OCI-LY3 (cell line): ENCODE measurements around the gene SC5D.
A peak's percentile ranks its signal among the peaks of the same experiment; 100 is the strongest.

Experiments
- H2AFZ ChIP-seq: fragments of 200-600, 300-600 bp; shearing (Covaris generic); 2 replicates; pipeline ENCODE4 v1.6.0; 2014; ENCODE audit warnings: antibody characterized with exemption, low read depth, low read length
- H3K27ac ChIP-seq: fragments of 200-600, 300-600 bp; sonication (generic); 2 replicates; pipeline ENCODE4 v1.5.1; 2014; ENCODE audit warnings: mild to moderate bottlenecking, low read length, moderate library complexity, mixed read lengths
- H3K27me3 ChIP-seq: fragments of 200-600, 300-600 bp; sonication (generic); 2 replicates; pipeline ENCODE4 v1.6.1; 2014; ENCODE audit warnings: low read depth, low read length, mixed read lengths
- H3K36me3 ChIP-seq: fragments of 200-600, 300-600 bp; sonication (generic); replicated peaks from 2 replicates; pipeline ENCODE3; 2014; ENCODE audit warnings: low read depth, low read length, mixed read lengths
- H3K4me1 ChIP-seq: fragments of 300-600, 200-600 bp; sonication (generic); 2 replicates; pipeline ENCODE4 v1.6.1; 2014; ENCODE audit warnings: low read length, mixed read lengths
- H3K4me2 ChIP-seq: fragments of 200-600, 300-600 bp; sonication (generic); 2 replicates; pipeline ENCODE4 v1.6.1; 2014; ENCODE audit warnings: low read length, mixed read lengths
- H3K4me3 ChIP-seq: fragments of 300-600, 200-600 bp; sonication (generic); 2 replicates; pipeline ENCODE4 v1.5.1; 2014; ENCODE audit warnings: antibody characterized with exemption, mild to moderate bottlenecking, low read length, moderate library complexity
- H3K79me2 ChIP-seq: fragments of 300-600, 200-600 bp; shearing (Covaris generic); 2 replicates; pipeline ENCODE4 v1.6.1; 2014; ENCODE audit warnings: mild to moderate bottlenecking, low read length, mixed read lengths
- H3K9ac ChIP-seq: fragments of 300-600, 200-600 bp; shearing (Covaris generic); 2 replicates; pipeline ENCODE4 v1.6.0; 2014; ENCODE audit warnings: mild to moderate bottlenecking, low read length, moderate library complexity
- H3K9me3 ChIP-seq: fragments of 200-600, 300-600 bp; shearing (Covaris generic); 2 replicates; pipeline ENCODE4 v1.6.1; 2014; ENCODE audit warnings: low read length, mixed read lengths; ENCODE audit not compliant: insufficient read depth
- H4K20me1 ChIP-seq: fragments of 200-600, 300-600 bp; sonication (generic); 2 replicates; pipeline ENCODE4 v1.6.1; 2016; ENCODE audit warnings: low read length, mixed read lengths; ENCODE audit not compliant: insufficient read depth
- EZH2phosphoT487 ChIP-seq: fragments of 200-600 bp; shearing (Covaris generic); IDR thresholded peaks from 2 replicates; pipeline ENCODE4 v1.6.1; 2018; ENCODE audit warnings: antibody characterized with exemption, mixed run types, low read depth
- TF ChIP-seq, protein P1 (sequence below): fragments of 200-600, 300-600 bp; sonication (generic); IDR thresholded peaks from 2 replicates; pipeline ENCODE4 v1.5.1; 2014; ENCODE audit warnings: antibody characterized with exemption, low read length, low read depth

SC5D gene

DNA sequence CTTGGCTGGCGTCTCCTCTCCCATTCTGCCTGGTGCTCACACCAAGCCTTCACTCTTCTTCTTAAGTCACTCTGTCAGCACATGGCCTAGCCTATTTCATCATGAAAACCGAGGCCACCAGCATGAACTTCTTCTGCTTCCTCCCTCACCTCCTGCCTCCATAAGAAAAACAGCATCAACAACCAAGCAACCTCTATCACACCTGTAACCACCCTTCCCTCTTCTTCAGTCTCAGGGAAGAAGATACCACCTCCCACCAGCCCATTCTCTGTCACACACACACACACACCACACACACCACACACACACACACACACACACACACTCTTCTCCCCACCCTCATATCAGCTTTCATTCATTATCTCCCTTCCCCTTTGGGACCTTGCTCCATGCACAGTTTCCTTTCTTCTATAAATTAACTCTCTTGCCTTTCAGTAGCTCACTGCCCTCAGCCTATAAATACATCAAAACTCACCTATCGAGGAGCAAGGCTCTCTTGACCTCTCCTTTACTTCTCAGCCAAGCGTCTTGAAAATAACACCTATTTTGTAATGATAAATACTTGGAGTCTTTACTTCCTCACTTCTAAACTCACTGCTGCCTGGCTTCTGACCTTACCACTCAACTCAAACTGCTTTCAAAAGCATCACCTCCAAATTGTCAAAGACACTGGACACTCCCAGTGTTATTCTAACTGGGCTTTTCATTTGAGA, 36.6 kb downstream of the SC5D start:
- Histone ChIP-seq H3K36me3 (no peaks in the 10 kb centered on the region), H3K27me3 (0 out of 2 replicates have a peak, but pooled peaks cover 5% of the 10 kb centered on the region), H3K79me2 (no peaks in the 10 kb centered on the region), H3K27ac (no peak overlapping the region), H3K4me1 (peaks cover 49% of the 10 kb centered on the region), H3K4me3 (peak overlapping the region; percentile 46; the same call in 1 of the 2 replicates), H4K20me1 (no peaks in the 10 kb centered on the region), H2AFZ (peak overlapping the region; percentile 51; the same call in 1 of the 2 replicates), H3K4me2 (peak overlapping the region; percentile 69), H3K9me3 (no peaks in the 10 kb centered on the region), H3K9ac (peak overlapping the region; percentile 38; the same call in 1 of the 2 replicates)
- TF ChIP-seq, protein P1, sequence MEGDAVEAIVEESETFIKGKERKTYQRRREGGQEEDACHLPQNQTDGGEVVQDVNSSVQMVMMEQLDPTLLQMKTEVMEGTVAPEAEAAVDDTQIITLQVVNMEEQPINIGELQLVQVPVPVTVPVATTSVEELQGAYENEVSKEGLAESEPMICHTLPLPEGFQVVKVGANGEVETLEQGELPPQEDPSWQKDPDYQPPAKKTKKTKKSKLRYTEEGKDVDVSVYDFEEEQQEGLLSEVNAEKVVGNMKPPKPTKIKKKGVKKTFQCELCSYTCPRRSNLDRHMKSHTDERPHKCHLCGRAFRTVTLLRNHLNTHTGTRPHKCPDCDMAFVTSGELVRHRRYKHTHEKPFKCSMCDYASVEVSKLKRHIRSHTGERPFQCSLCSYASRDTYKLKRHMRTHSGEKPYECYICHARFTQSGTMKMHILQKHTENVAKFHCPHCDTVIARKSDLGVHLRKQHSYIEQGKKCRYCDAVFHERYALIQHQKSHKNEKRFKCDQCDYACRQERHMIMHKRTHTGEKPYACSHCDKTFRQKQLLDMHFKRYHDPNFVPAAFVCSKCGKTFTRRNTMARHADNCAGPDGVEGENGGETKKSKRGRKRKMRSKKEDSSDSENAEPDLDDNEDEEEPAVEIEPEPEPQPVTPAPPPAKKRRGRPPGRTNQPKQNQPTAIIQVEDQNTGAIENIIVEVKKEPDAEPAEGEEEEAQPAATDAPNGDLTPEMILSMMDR = no peak
- TF ChIP-seq EZH2phosphoT487 = no peak

DNA sequence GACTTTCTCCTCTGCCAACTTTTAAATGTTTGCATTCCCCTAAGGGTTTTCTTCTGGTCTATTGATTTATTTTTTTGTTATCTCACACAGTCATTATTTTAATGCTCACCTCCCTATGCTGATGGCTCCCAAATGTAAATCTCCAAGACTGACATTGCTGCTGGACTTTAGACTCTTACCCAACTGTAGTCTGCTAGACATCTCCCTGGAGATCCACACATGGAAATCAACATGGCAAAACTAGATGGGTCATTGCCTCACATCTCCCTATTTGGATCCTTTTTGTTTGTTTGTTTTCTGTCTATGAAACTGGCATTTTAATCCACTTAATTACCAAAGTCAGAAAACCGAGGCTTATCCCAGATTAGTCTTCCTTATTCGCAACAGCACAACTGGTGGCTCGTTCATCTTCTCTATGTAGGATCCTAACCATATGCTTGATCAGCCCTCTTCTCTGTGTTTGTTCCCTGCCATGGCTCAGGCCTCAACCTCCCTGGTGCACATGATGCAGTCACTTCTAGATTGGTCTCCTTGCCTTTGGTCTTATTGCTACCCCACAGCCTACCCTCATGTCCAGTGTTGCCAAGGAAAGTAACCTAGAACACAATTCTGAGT, 37.3 kb downstream of the SC5D start:
- Histone ChIP-seq H3K4me1 (peaks cover 56% of the 10 kb centered on the region), H2AFZ (no peak overlapping the region), H3K9me3 (no peaks in the 10 kb centered on the region), H3K4me2 (no peak overlapping the region), H3K9ac (no peak overlapping the region), H3K27me3 (0 out of 2 replicates have a peak, but pooled peaks cover 5% of the 10 kb centered on the region), H3K79me2 (no peaks in the 10 kb centered on the region), H3K27ac (no peak overlapping the region), H3K4me3 (no peak overlapping the region), H4K20me1 (no peaks in the 10 kb centered on the region), H3K36me3 (no peaks in the 10 kb centered on the region)
- no peak for TF ChIP-seq EZH2phosphoT487
- TF ChIP-seq, protein P1 = no peak

DNA sequence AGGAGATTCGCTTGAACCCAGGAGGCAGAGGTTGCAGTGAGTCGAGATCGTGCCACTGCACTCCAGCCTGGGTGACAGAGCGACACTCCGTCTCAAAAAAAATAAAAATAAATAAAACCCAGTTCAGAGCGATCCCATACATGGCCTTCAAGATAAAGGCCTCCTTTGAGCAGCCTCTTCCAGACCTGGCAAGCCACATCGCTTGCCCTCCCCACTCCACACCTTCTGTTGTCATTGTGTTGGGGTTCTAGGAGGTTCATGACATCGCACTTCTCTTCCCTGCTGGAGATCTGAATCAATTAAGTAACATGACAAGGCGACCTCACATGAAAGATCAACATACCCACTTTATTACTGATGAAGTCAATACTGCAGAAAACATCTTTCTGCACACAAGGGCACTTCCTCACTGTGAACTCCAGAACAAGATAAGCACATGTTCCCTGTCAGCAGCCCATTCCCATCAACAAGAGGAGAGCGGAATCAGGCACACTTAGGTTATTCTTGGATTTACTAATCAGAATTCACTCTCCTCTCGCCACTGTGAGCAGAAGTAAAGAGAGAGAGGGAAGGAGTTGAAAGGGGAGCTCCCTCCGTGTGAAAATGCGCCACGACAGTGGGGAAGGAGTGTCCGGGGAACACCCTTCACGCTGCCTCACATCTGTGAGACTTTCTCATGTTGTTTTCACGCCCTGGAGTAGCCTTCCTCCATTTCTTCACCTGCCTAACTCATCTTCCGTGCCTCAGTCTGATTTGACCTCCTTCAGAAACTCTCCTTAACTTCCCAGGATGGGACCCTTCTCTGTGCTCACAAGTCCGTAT, 38.3 kb downstream of the SC5D start:
- Histone ChIP-seq H3K9me3 (no peaks in the 10 kb centered on the region), H3K4me3 (no peak overlapping the region), H3K36me3 (no peaks in the 10 kb centered on the region), H3K79me2 (no peaks in the 10 kb centered on the region), H3K4me2 (no peak overlapping the region), H3K27me3 (no peaks in the 10 kb centered on the region), H3K27ac (no peak overlapping the region), H2AFZ (no peak overlapping the region), H3K9ac (no peak overlapping the region), H4K20me1 (no peaks in the 10 kb centered on the region), H3K4me1 (peaks cover 57% of the 10 kb centered on the region)
- TF ChIP-seq, protein P1 = no peak
- no peak for TF ChIP-seq EZH2phosphoT487
